ENCODE data around the gene TBC1D21. TPM values are rescaled to one million over a fixed set of nuclear protein-coding genes. Genes with fewer than 3 reads are reported as not detected.

The TBC1D21 gene
- polyA plus RNA-seq, 1 donor (not counting 4 experiments of a cell fraction or from before 2014, with no cell fraction given), result not detected

GRCh38 chr15:73888224-73889041, 15.1 kb downstream of the TBC1D21 start:
- no peak overlapping the region for H3K4me3 ChIP-seq (ENCODE audit: control insufficient read depth in 2 of 3, extremely low read depth in 1 of 3, insufficient read depth in 2 of 3, low read depth in 1 of 3, low read length in 3 of 3)
- H3K36me3 ChIP-seq (ENCODE audit: control insufficient read depth in 2 of 2, extremely low read depth in 1 of 2, insufficient read depth in 2 of 2, low read length in 2 of 2), result no peaks in the 10 kb centered on the region
- no peaks in the 10 kb centered on the region for H3K9me3 ChIP-seq (ENCODE audit: control insufficient read depth, low read depth, low read length)
- no peaks in the 10 kb centered on the region for H3K79me2 ChIP-seq (ENCODE audit: control insufficient read depth, insufficient read depth, low read length)
- H3K9ac ChIP-seq (ENCODE audit: control insufficient read depth, extremely low read depth, insufficient read depth, low read length), result no peak overlapping the region
- no peak overlapping the region for H3K4me2 ChIP-seq (ENCODE audit: control insufficient read depth, extremely low read depth, insufficient read depth, low read depth, low read length)
- DNase-seq (ENCODE audit: low read depth, low spot score) (no peak), FAIRE-seq (no peak)
- no peak overlapping the region for H2AFZ ChIP-seq (ENCODE audit: control insufficient read depth, low read length)
- H3K27ac ChIP-seq (ENCODE audit: control insufficient read depth, insufficient read depth, low read length), result no peak overlapping the region
- H3K4me1 ChIP-seq (ENCODE audit: control insufficient read depth, extremely low read depth, insufficient read depth, low read length), result no peaks in the 10 kb centered on the region
- peaks cover 25% of the 10 kb centered on the region for H3K27me3 ChIP-seq (ENCODE audit: control insufficient read depth, extremely low read depth, insufficient read depth, low read length)
- peaks cover 2% of the 10 kb centered on the region for H4K20me1 ChIP-seq (ENCODE audit: control insufficient read depth, extremely low read depth, insufficient read depth, low read length)
- no peaks in the 10 kb centered on the region for H3K9me1 ChIP-seq (ENCODE audit: control insufficient read depth, extremely low read depth, insufficient read depth, low read length)
- dilution Hi-C loops (cut with MboI; ENCODE audit: extremely low pct_ligation_motif_present, low sequenced_read_pairs), result no loop called here
- TF ChIP-seq EZH2 (IDR thresholded peaks at IDR 0.05; ENCODE audit: low read length), result no peak
- TF ChIP-seq, protein P1, sequence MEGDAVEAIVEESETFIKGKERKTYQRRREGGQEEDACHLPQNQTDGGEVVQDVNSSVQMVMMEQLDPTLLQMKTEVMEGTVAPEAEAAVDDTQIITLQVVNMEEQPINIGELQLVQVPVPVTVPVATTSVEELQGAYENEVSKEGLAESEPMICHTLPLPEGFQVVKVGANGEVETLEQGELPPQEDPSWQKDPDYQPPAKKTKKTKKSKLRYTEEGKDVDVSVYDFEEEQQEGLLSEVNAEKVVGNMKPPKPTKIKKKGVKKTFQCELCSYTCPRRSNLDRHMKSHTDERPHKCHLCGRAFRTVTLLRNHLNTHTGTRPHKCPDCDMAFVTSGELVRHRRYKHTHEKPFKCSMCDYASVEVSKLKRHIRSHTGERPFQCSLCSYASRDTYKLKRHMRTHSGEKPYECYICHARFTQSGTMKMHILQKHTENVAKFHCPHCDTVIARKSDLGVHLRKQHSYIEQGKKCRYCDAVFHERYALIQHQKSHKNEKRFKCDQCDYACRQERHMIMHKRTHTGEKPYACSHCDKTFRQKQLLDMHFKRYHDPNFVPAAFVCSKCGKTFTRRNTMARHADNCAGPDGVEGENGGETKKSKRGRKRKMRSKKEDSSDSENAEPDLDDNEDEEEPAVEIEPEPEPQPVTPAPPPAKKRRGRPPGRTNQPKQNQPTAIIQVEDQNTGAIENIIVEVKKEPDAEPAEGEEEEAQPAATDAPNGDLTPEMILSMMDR (optimal IDR thresholded peaks at IDR 0.05 in 1 of 3, IDR thresholded peaks at IDR 0.05 in 1 of 3, conservative IDR thresholded peaks at IDR 0.05 in 1 of 3; ENCODE audit: extremely low read depth in 1 of 3, insufficient read depth in 2 of 3, low read length in 3 of 3), result no peak

DNA sequence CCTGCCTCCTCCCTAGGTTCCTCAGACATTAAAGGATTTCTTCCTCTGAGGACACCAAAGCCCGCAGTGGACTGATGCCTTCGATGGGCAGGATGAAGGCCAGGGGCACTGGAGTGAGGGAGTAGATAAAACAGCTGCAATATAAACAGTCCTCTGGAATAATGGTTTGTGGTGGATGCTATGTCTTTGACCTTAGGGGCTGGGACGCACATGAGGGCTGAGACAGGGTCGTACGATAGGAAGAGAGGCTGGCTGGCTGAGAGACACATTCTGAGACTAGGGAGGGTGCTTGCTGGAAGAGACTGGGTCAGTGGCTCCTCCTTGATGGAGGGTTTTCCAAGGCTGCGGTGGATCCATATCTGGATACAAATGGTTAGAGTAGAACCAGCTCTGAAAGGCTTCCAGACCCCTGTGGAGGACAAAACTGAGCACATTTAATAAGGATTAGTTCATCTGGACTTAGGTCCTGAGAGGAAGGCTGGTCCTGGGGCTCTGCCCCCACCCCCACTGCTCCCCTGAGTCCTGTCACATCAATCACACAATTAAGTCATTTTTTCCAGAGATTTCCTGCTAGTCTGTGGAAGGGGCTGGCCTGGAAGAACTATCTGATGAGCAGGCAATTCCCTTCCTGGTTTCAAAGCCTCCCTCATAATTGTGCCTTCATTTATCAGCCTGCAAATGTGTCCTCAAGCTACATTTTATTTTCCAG, 15.8 kb downstream of the TBC1D21 start:
- no peaks in the 10 kb centered on the region for H3K36me3 ChIP-seq (ENCODE audit: control insufficient read depth in 2 of 2, extremely low read depth in 1 of 2, insufficient read depth in 2 of 2, low read length in 2 of 2)
- dilution Hi-C loops (cut with MboI; ENCODE audit: extremely low pct_ligation_motif_present, low sequenced_read_pairs), result no loop called here
- no peak for FAIRE-seq
- no peaks in the 10 kb centered on the region for H3K9me3 ChIP-seq (ENCODE audit: control insufficient read depth, low read depth, low read length)
- H3K27me3 ChIP-seq (ENCODE audit: control insufficient read depth, extremely low read depth, insufficient read depth, low read length), result peaks cover 21% of the 10 kb centered on the region
- H3K27ac ChIP-seq (ENCODE audit: control insufficient read depth, insufficient read depth, low read length), result no peak overlapping the region
- no peaks in the 10 kb centered on the region for H3K4me1 ChIP-seq (ENCODE audit: control insufficient read depth, extremely low read depth, insufficient read depth, low read length)
- no peak for DNase-seq (ENCODE audit: low read depth, low spot score)
- H3K9me1 ChIP-seq (ENCODE audit: control insufficient read depth, extremely low read depth, insufficient read depth, low read length), result no peaks in the 10 kb centered on the region
- no peaks in the 10 kb centered on the region for H3K79me2 ChIP-seq (ENCODE audit: control insufficient read depth, insufficient read depth, low read length)
- no peak overlapping the region for H3K4me3 ChIP-seq (ENCODE audit: control insufficient read depth in 2 of 3, extremely low read depth in 1 of 3, insufficient read depth in 2 of 3, low read depth in 1 of 3, low read length in 3 of 3)
- no peak overlapping the region for H3K9ac ChIP-seq (ENCODE audit: control insufficient read depth, extremely low read depth, insufficient read depth, low read length)
- no peak overlapping the region for H3K4me2 ChIP-seq (ENCODE audit: control insufficient read depth, extremely low read depth, insufficient read depth, low read depth, low read length)
- TF ChIP-seq, protein P1 (optimal IDR thresholded peaks at IDR 0.05 in 1 of 3, IDR thresholded peaks at IDR 0.05 in 1 of 3, conservative IDR thresholded peaks at IDR 0.05 in 1 of 3; ENCODE audit: extremely low read depth in 1 of 3, insufficient read depth in 2 of 3, low read length in 3 of 3), result no peak
- no peak for TF ChIP-seq EZH2 (IDR thresholded peaks at IDR 0.05; ENCODE audit: low read length)
- peaks cover 2% of the 10 kb centered on the region for H4K20me1 ChIP-seq (ENCODE audit: control insufficient read depth, extremely low read depth, insufficient read depth, low read length)
- no peak overlapping the region for H2AFZ ChIP-seq (ENCODE audit: control insufficient read depth, low read length)
